HCT116 (cell line): ENCODE results near the gene CXXC5.

Source experiments
- EZH2 ChIP-seq: fragments of 200-600 bp; sonication (generic); IDR thresholded peaks from 2 replicates; pipeline ENCODE4 v1.6.1; 2017; ENCODE audit warnings: antibody characterized with exemption, mixed run types
- EZH2phosphoT487 ChIP-seq: fragments of 200-600 bp; IDR thresholded peaks from 2 replicates; pipeline ENCODE4 v1.6.1; 2018; ENCODE audit warnings: antibody characterized with exemption, borderline replicate concordance
- JUND ChIP-seq: IDR thresholded peaks from 2 replicates; pipeline ENCODE4 v1.6.1; 2012
- POLR2A ChIP-seq: IDR thresholded peaks from 2 replicates; pipeline ENCODE4 v1.7.0; 2011; ENCODE audit warnings: borderline replicate concordance; ENCODE audit not compliant: insufficient read depth, insufficient read length; ENCODE audit errors: extremely low read depth
- POLR2AphosphoS5 ChIP-seq: IDR thresholded peaks from 2 replicates; pipeline ENCODE4 v1.6.1; 2011; ENCODE audit warnings: mild to moderate bottlenecking, low read depth, low read length, moderate library complexity
- REST ChIP-seq: IDR thresholded peaks from 2 replicates; pipeline ENCODE4 v1.6.1; 2012; ENCODE audit warnings: low read depth
- SP1 ChIP-seq: IDR thresholded peaks from 2 replicates; pipeline ENCODE4 v1.6.1; 2012; ENCODE audit warnings: low read depth
- SRF ChIP-seq: IDR thresholded peaks from 2 replicates; pipeline ENCODE4 v1.6.1; 2012; ENCODE audit warnings: low read depth
- TF ChIP-seq, protein P1 (sequence below), 3 experiments: fragments of 200-600 bp in 1 of 3; sonication (generic) in 1 of 3; IDR thresholded peaks in 2 of 3; conservative IDR thresholded peaks in 1 of 3; 2 replicates each; pipeline ENCODE4 v1.5.1; 2012 to 2017; ENCODE audit warnings: low read depth in 2 of 3, low read length in 2 of 3, antibody characterized with exemption in 1 of 3, borderline replicate concordance in 1 of 3, control low read depth in 1 of 3, mild to moderate bottlenecking in 1 of 3, mixed read lengths in 1 of 3, mixed run types in 1 of 3, moderate library complexity in 1 of 3; ENCODE audit not compliant: insufficient read depth in 1 of 3
- TF ChIP-seq, protein P2 (sequence below): IDR thresholded peaks from 2 replicates; pipeline ENCODE4 v1.6.1; 2012

DNA sequence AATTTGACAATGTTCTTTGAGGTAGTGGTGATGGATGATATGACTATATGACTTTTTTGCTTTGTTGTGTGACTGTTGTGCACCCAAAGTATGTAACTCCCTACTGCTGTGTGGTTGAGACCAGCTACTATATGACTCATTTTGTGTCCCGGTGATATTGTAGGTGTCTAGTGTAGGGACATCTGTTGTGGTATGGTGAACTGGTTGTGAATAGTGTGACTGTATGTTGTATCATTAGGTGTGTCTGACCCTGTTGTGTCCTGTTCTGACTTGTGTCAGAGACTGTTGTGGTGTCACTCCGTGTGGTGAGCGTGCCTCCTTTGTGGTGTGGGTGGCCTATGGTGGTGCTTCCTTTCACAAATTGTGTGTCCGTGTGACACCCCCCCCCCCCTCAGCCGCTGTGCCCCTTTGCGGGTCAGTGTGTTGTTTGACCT lies 11.2 kb upstream of the CXXC5 start:
- TF ChIP-seq SP1 (no peak), REST (no peak), EZH2phosphoT487 (no peak), EZH2 (no peak), SRF (no peak), POLR2A (no peak), POLR2AphosphoS5 (no peak), JUND (no peak)
- TF ChIP-seq, protein P1, sequence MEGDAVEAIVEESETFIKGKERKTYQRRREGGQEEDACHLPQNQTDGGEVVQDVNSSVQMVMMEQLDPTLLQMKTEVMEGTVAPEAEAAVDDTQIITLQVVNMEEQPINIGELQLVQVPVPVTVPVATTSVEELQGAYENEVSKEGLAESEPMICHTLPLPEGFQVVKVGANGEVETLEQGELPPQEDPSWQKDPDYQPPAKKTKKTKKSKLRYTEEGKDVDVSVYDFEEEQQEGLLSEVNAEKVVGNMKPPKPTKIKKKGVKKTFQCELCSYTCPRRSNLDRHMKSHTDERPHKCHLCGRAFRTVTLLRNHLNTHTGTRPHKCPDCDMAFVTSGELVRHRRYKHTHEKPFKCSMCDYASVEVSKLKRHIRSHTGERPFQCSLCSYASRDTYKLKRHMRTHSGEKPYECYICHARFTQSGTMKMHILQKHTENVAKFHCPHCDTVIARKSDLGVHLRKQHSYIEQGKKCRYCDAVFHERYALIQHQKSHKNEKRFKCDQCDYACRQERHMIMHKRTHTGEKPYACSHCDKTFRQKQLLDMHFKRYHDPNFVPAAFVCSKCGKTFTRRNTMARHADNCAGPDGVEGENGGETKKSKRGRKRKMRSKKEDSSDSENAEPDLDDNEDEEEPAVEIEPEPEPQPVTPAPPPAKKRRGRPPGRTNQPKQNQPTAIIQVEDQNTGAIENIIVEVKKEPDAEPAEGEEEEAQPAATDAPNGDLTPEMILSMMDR (IDR thresholded peaks at IDR 0.05 in 2 of 3, conservative IDR thresholded peaks at IDR 0.05 in 1 of 3; ENCODE audit: borderline replicate concordance in 1 of 3, insufficient read depth in 1 of 3, low read depth in 2 of 3, low read length in 2 of 3): no peak
- TF ChIP-seq, protein P2, sequence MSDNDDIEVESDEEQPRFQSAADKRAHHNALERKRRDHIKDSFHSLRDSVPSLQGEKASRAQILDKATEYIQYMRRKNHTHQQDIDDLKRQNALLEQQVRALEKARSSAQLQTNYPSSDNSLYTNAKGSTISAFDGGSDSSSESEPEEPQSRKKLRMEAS: no peak
